GM21423 (cell line): ENCODE results near the gene RAB9A.
A peak's percentile ranks its signal among the peaks of the same experiment; 100 is the strongest.
"Not testable (repeated sequence)": the region's sequence is repeated elsewhere in the genome, so short reads cannot be mapped to it uniquely, and the experiment has no call there.

Experiments
- ATAC-seq: cut with Tn5 transposase; IDR thresholded peaks from one replicate; pipeline ENCODE4 v1.9.1; 2021; ENCODE audit warnings: mild to moderate bottlenecking, moderate library complexity; ENCODE audit not compliant: unreplicated experiment

Gene RAB9A

DNA sequence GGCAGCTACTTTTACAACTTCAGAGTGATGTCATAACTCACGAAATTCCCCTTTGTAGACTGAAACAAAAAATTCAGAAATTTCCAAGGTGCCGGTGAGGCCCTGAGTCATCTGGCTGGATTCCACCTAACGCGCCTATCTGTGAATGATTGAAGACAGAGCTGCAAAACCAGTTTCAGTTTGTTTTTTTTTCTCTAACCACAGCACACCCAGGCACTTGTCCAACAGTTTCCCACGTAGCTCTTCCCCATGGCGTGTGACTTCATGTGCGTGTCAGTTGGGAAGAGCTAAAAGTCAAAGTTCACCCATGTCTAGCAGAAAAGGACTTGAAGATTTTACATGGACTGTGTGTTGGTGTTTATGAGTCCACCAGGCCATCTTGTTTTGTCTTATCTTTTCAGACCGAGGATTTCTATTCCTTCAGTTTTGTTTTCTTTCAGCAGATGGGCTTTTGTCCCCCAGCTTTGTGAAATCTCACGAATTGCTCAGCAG, 19.6 kb upstream of the RAB9A start:
- peak; percentile 76 for ATAC-seq

GRCh38 chrX:13669755-13670154, 19.2 kb upstream of the RAB9A start:
- ATAC-seq = not testable (repeated sequence)

DNA sequence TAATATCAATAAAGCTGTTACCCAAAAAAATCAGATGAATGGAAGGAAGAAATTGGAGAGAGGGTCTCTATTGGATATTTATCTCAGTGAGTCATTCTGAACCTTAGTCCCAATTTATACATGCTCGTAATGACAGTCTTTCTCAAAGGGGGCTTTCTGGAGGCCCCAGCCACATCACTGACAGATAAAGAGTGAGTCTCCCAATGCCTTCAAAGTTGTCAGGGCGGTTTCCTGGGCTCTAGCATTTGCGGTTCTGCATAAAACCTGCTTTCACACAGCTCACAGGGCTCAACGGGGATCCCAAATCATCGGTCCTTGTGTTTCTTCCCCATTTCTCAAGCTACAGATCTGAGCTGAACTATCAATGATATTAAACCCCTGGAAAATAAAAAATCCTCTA, 18.7 kb upstream of the RAB9A start:
- no peak for ATAC-seq

GRCh38 chrX:13673016-13673415, 15.9 kb upstream of the RAB9A start:
- no peak for ATAC-seq

- no peak for ATAC-seq
Observed at GRCh38 chrX:13676885-13677284, 12.0 kb upstream of the RAB9A start.

GRCh38 chrX:13679700-13680099, 9.2 kb upstream of the RAB9A start:
- ATAC-seq = not testable (repeated sequence)

- ATAC-seq = no peak
Observed at GRCh38 chrX:13681595-13681994, 7.3 kb upstream of the RAB9A start.

DNA sequence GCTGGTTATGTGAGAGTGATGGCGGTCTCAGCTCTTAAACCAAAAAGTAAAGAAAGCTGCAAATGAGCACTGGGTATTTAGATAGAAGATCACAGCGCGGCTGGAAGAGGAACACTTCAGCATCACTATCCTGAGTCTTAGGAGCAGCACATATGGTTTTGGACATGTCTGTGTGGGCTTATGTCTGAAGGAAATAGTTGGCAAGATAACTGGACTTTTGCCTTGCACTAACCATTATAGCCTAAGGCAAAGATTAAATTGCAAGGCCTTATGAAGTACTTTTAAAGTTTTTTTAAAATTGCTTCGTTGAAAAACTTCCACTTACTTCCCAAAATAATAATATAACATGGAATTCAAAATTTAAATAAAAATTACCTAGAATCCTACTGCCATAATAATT, 4.6 kb upstream of the RAB9A start:
- no peak for ATAC-seq

DNA sequence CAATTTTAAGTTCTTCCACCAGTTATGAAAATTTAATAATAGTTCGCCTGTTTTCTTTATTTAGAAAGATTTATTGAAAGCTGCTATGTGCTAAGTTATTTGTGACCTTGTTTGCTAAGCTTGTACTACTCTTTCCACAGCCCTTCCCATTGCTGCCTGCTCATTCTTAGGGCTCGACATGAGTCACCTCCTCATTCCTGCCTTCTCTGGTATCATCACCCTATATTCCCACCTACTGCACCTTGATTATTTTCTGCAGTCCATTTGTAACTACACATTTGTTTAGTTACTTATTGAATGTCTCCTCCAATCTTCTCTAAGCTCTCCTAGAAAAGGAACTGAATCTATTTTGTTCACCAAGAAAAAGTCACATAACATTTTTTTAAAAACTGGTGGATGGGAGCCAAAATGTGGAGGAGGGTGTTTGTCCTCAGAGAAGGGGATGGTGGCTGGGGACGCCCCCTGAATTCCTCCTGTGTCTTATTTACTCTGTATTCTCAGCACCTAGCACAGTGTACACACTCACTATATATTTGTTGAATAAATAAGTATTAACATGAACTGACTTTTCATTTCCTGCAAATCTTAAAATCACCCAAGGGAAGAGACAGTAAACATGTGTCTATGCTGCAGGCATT, 3.7 kb upstream of the RAB9A start:
- peak; percentile 44 for ATAC-seq

DNA sequence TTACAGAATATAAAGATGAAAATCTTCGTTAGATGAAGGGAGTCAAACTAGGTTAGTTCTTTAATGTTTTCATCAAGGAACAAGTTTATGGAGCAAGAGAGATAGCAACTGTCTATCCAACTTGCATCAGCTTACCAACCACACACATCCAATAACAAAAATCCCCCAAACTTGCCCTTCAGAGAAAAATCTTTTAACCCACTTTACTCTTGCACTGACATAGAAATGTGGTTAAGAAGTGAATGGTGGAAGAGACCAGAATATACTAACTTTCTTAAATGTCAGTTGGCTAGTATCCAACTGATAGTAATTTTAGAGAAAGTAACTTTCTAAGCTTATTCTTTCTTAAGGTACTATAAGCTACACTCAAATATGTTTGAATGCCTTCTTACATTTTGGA, 1.7 kb upstream of the RAB9A start:
- no peak for ATAC-seq

DNA sequence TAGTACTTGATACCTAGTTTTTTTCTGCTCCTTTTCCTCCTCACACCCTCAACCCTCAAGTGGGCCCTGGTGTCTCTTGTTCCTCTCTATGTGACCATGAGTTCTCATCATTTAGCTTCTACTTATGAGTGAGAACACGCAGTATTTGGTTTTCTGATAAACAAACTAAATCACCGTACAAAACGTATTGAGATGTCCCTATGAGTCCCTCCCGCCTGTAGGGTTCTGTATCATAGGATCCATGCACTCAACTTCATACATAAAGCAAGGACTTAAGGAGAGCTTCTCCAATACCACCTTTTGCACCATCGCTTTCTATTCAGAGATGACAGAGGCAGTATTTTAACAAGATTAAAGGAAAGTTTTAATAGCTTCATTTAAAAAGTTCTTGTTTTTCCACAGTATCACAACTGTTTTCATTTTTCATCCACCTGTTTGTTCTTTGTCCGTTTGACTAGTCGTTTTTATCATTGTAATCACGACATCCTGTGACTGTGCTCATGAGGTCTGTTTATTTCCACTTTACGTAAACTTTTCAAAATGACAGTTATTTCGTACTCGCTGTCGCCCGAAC, 457 bp upstream of the RAB9A start:
- ATAC-seq = no peak

DNA sequence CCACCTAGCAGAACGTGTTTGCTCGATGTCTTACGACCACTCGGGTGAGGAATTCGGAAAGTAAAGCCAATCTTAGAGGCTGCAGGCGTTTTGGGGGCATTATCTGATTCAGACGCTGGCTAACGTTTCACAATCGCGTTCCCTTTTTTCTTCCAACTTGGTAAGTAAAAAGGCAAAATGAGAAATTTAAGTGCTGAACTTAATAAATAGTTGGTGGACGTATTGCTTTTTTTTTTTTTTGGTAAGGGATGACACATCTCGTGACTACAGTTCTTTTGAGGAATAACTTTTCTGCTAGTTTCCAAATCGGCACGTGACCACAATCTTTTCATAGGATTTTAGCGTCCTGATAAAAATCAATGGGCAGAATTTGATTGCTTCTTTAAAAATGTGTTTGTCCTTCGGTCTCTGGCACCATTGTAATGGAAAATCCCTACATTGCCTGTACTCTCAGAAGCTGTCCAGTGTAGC, 848 bp downstream of the RAB9A start:
- no peak for ATAC-seq

GRCh38 chrX:13690836-13691235, 1.9 kb downstream of the RAB9A start:
- no peak for ATAC-seq

- ATAC-seq = no peak
Observed at GRCh38 chrX:13691841-13692371, 3.0 kb downstream of the RAB9A start.

- no peak for ATAC-seq
Observed at GRCh38 chrX:13692771-13693231, 3.9 kb downstream of the RAB9A start.

DNA sequence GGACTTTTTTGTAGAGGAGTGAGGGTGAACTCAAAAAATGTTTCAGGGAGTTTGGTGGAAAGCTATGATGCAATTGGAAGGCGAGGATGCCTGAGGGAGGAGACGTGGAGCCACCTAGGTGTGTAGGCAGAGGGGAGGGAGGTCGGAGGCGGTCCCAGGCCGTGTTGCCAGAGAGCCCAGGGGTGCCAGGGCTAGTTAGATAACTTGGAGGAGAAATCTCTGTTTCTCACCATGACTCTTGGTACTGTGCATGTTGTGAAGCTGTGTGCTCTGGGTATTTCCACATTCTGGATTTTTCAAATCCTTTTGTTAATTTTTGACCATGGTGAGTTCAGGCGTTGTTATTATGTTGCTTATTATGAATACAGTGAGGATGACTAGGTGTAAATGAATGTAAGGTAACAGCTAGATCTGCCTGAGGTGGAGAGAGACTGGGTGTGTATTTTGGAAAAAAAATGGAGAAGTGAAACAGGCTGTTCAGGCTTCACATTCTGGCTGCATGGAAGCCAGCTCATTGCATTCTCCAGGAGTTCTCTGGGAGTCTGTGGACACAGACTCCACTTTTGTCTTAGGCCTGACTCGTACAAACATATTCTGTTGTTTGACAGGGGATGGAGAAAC, 4.5 kb downstream of the RAB9A start:
- ATAC-seq = no peak

GRCh38 chrX:13694359-13694758, 5.4 kb downstream of the RAB9A start:
- no peak for ATAC-seq

DNA sequence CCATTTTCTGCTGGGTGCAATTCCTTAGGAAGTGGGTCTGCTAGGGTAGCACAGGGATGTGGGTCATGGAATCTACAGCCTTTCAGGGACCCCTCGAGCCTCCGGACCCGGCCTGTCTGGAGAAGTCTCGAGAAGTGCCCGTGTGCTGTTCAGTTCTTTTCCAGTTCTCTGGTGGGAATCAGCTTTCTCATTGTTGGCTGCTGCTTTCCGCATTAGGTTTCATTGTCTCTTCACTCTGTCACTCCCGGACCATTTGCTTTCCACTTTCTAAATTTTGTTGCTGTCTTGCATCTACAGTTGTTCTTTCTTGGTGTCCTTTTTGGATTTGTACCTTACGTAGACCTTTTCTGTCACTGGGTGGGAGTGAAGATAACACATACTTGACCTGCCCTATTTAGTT, 6.1 kb downstream of the RAB9A start:
- ATAC-seq = no peak

- ATAC-seq = no peak
Observed at GRCh38 chrX:13695601-13696115, 6.7 kb downstream of the RAB9A start.

GRCh38 chrX:13697455-13697854, 8.5 kb downstream of the RAB9A start:
- peak; percentile 56 for ATAC-seq

GRCh38 chrX:13697976-13698375, 9.0 kb downstream of the RAB9A start:
- peak; percentile 17 for ATAC-seq

DNA sequence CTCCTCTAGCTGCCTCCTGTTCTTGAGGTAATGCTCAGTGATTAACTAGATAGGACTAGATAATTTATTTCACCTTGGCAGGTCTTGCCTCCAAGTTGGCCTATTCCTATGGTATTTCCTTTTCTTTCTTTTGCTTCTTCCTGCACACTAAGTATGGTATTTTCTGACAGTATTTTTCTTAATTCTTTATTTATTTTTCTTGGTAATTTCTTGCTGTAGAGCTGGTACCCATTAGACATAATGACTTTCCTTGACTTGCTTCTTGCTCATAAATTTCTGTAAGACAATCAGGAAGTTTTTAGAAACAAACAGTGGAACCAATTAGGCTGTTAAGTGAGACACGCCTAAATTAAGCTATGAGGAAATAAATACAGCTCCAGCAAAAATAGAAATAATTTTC, 9.5 kb downstream of the RAB9A start:
- no peak for ATAC-seq
